IPS-18c (cell line): ENCODE data around the gene GLCCI1.
"Not testable (repeated sequence)": the region's sequence is repeated elsewhere in the genome, so short reads cannot be mapped to it uniquely, and the experiment has no call there.

Source experiments
- H3K4me3 ChIP-seq: 2 replicates; pipeline ENCODE4 v1.7.0; 2013; ENCODE audit warnings: low read depth, mild to moderate bottlenecking, low read length, moderate library complexity; ENCODE audit not compliant: insufficient read depth
- H3K9me3 ChIP-seq: one replicate; pipeline ENCODE4 v1.6.1; 2013; ENCODE audit warnings: mild to moderate bottlenecking, low read length, moderate library complexity; ENCODE audit not compliant: control insufficient read depth, insufficient read depth

GLCCI1 gene

DNA sequence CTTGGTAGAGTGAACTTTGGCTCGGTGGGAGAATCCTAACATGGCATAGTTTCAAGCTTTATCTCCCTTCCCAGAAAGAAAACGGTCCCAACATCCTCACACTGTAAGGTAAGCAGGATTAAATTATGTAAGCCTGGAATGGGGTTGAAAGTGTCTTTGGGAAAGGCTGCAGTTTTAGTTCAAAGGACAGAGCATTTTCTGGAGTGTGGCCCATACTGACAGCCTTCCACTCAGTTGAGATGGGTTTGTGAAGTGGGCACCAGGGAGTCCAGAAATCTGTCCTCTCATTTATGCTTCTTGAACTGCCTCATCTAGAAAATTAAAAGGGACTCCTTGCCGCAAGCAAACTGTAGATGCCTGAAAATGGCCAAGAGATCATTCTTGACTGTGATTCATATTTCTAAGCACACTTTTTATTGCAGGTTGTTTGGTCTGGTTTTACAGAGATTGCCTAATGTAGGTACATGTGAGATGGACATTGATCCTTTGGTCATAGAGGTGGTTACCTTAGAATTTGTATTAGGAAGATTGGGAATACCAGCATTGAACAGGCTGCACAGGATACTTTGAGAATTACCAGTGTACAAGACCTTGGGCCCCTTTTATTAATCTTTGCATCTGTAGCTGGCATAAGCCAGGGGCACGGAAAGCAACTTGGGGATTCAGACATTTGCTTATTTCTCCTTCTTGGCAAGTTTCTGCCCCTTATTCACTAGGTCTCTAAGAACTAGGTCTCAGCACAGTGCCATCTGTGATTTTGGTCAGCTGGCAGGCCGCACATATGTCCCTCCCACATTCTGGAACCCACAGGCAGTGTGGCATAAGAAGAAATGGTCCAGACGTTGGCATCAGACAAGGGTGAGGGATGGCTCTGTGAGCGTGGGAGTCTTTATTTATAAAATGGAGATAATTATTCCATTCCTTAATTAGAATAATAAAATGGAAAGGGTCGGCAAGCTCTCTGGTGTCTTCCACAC is 125.9 kb downstream of the GLCCI1 start:
- H3K9me3 ChIP-seq: no peaks in the 10 kb centered on the region
- H3K4me3 ChIP-seq: no peak overlapping the region

DNA sequence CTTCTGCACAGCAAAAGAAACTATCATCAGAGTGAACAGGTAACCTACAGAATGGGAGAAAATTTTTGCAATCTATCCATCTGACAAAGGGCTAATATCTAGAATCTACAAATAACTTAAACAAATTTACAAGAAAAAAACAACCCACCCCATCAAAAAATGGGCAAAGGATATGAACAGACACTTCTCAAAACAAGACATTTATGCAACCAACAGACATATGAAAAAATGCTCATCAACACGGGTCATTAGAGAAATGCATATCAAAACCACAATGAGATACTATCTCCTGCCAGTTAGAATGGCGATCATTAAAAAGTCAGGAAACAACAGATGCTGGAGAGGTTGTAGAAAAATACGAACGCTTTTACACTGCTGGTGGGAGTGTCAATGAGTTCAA is 132.7 kb downstream of the GLCCI1 start:
- not testable (repeated sequence) for H3K4me3 ChIP-seq, H3K9me3 ChIP-seq

DNA sequence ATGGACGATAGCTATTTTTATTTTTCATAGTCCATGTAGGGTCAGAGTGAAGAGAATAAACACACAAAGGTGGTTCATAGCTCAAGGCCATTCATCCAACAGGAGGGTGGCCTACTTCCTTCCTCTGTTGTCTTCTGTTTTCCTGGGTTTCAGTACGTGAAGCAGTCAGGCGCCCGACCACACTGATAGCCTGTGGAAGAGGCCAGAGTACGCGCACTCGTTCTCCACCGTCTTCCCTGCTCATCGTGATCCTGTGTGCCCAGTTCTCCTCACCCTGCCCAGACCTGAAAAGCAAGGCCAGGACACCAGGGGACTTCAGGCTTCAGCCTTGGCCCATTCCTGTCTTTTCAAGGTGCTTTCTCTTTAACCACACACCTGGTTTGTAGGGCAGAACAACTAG is 134.7 kb downstream of the GLCCI1 start:
- Histone ChIP-seq H3K9me3 (peaks cover 4% of the 10 kb centered on the region), H3K4me3 (no peak overlapping the region)

DNA sequence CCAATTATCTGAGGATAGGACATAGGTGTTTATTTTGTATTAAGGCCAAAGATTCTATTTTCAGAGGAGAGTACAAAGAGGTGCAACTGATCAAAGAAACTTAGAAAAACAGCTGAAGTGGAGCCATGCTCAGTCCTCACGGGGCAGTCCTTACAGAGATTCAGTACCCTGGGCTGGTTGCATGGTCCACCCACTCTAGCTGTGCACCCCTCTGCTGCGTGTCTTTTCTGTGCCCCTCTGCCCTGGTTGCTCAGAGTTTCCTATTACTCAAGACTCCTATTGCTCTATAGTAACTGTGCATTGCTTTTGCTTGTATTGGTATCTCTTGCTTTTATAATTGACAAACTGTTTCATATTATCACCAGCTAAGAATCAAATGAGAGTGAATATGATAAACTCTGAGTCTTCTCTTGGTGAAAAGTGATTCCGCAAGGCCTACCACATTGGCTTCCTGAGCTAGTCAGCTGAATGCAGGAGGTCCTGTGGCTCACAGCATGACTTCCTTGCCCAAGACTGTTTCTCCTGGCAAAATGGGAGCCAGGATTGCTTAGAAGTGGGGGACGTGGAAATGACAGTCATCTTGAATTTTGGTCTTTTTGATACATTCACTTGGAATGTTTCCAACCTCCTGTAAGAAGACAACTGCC is 137.0 kb downstream of the GLCCI1 start:
- H3K9me3 ChIP-seq: peaks cover 2% of the 10 kb centered on the region

DNA sequence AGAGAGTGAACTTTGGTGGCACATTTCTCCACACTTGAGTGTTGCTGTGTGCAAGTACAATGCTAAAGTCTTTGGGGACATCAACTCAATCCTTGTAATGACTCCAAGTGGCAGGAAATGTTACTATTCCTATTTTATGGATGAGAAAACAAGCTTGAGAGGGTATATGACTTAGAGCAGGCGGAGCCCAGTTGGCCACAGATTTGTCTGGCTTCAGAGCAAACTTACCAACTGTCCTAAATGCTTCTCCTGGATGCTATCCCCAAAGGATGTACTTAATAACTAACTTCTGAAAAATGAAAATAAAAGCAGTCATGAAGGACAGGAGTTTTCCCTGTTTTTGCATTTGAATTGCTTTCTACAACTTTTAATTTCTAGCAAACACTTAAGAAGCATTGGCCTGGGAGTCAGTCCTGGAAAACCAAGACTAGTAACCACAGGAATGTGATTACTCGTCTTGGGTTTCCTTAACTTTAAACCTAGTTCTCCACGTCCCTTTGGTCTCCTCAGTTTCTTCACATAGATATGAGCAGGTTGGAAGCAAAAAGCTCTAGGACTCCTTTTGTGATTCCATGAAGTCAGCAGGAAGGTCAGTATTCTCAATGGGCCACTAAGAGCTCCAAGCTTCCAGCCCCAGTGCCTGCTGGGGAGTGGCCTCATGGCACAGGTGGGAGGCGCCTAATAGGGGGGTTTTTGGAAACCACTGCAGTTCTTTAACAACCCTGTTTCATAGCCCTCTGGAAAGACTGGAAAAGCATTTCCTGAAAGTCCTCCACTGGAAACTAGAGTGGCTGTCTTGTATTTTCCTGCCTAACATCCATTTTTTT is 140.8 kb downstream of the GLCCI1 start:
- H3K9me3 ChIP-seq: no peaks in the 10 kb centered on the region
- H3K4me3 ChIP-seq: no peak overlapping the region

More for the DNA sequence above, 137.0 kb downstream of the GLCCI1 start:
- H3K4me3 ChIP-seq: no peak overlapping the region

DNA sequence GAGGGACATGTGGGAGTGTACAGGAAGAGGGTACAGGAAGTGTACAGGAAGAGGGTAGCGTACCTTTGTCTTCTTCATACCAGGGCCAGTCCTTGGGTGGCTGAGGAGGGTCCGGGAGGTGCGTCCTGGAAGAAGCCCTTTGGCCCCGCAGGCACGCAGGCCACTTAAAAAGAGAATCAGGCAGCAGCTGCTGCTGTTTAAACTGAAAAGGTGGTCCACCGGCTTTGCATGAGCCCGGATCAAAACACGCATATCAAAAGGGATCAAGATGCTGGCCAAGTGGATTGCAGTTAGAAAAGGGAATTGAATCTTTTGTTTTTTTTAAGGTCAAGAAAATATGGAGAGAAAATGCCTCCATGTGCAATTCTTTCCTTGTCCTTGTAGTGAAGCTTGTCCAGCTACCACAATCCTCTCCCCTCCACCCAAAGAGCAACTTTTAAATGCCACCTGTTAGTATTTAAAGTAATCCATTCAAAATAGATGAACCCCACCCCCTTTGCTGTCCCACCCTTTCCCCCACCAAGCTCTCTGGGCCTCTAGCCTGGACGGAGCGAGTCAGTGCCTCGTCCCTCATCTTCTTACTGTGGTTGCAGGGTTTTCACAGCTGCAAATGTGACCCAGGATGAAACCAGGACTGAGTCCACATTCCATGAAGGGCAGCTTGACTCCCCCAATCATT is 142.8 kb downstream of the GLCCI1 start:
- no peaks in the 10 kb centered on the region for H3K9me3 ChIP-seq
- no peak overlapping the region; the same call in 1 of the 2 replicates for H3K4me3 ChIP-seq

DNA sequence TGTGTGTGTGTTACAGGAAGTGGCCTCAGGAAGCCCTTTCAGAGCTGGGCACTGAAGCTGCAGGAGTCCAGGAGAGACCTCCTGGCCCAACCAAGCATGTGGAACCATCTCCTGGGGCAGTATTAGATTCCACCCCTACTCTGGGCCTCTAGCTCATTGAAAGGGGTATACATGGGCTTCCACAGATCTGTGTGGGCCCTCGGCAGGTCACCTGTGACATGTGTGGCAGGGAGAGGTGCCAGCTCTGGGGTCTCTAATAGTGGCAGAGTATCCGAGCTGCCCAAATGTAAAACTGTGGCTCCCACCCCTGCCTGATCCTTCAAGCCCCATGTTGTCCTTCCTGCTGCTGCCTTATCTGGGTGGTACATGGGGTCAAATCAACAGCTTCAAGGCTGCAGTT is 144.1 kb downstream of the GLCCI1 start:
- Histone ChIP-seq H3K4me3 (no peak overlapping the region), H3K9me3 (no peaks in the 10 kb centered on the region)

DNA sequence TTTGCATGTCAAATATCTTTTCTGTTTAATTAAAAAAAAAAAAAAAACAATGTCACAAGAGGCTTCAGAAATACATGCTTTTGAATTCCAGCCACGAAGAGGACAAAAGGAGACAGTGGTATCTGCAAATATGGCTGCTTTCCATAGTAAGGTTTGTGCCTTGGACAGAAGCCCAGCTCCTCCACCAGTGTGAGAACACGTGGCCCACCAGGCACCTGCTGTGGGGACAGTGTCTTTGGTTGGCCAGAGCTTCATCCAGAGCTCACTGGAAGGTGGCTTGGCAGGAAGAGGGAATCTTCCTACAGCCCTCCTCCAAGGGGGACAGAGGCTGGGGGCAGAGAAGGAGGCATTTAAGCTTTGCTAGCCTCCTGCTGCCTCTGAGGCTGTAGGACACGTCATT is 144.6 kb downstream of the GLCCI1 start:
- no peak overlapping the region for H3K4me3 ChIP-seq

DNA sequence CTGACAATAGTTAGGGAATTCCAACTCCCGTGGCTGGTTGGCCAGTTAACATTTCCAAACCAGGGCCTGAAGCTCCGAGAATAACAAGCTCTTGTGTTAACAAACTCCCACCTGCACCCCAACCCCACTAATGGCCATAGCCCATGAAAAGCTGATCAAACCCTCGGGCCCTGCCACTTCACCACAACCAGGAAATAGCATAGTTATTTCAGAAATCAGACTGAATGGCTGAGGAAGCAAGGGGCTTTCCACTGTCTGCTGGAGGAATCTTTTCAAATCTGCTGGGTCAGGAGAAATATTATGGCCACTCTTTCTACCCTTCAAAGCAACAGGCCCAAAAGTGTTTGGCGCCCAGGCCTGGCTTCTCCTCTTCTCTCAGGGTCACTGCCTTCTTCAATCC is 145.6 kb downstream of the GLCCI1 start:
- Histone ChIP-seq H3K9me3 (no peaks in the 10 kb centered on the region), H3K4me3 (no peak overlapping the region)

More for the DNA sequence above, 144.6 kb downstream of the GLCCI1 start:
- no peaks in the 10 kb centered on the region for H3K9me3 ChIP-seq

DNA sequence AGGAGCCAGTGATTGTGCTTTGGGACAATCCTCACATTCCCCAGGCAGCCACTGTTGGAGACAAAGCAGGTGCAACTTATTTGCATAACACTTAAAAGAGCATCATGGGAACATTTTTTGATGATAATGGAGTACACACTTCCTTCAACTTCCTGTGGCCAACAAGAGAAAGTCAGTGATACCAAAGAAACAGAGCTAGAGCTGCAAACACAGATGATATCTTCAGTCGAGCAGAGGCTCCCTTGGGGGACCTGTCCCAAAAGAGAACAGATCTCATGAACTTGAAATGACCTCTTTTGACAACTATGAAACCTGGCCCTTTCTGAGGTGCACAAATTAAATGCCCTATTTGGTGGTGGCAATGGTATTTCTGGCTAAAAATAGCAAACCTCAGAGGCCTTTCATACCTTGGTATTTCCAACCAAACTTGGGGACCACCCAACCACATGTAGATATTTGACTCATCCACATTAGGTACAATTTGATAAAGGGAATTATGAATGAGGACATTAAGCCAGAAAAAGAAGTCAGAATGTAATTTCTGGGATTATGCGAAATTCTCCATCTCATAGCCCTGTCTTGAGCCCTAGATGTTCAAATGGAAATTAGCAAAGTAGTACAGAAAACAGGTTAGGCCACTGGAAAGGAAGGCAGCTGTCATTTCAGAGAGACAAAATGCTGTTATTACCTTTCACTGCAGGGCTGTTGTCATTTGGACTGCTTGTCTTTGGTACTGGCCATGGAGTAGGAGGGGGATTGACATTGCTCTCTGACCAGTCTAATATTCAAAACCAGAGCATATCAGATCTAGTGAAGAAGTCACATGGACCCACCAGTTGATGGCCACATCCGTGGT is 147.2 kb downstream of the GLCCI1 start:
- Histone ChIP-seq H3K9me3 (peaks cover 2% of the 10 kb centered on the region), H3K4me3 (no peak overlapping the region; the same call in 1 of the 2 replicates)

DNA sequence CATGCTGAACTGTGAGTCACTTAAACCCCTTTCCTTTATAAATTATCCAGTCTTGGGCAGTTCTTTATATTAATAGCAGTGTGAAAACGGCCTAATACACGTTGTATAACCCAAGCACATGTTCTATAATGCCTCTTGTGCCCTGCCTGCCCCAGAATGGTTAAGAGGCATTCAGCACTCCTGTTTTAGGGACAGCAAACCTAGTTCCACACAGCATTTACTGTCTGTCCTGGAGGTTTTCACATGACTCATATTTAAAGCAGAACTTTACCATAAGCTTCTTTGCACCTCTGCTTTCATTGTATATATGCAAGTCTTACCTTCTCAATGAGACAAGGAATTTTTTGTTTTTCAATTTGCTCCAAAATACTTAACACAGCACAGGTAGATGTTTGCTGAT is 148.6 kb downstream of the GLCCI1 start:
- Histone ChIP-seq H3K4me3 (no peak overlapping the region), H3K9me3 (peaks cover 2% of the 10 kb centered on the region)

DNA sequence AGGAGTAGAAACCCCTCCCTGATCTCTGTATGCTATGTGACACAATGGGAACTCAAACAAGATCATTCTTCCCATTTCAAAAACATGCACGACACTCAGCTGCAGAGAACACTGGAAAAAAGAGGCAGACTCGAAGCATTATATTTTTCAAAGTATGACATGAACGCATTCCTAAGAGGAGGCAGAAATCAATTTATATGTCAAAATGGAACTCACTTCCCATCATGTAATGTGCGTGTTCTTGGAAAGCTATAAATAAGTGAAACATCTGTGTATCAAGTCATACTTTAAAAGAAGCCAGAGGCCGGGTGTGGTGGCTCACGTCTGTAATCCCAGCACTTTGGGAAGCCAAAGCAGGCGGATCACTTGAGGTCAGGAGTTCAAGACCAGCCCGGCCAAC is 150.7 kb downstream of the GLCCI1 start:
- peaks cover 2% of the 10 kb centered on the region for H3K9me3 ChIP-seq
- H3K4me3 ChIP-seq: no peak overlapping the region; the same call in 1 of the 2 replicates

DNA sequence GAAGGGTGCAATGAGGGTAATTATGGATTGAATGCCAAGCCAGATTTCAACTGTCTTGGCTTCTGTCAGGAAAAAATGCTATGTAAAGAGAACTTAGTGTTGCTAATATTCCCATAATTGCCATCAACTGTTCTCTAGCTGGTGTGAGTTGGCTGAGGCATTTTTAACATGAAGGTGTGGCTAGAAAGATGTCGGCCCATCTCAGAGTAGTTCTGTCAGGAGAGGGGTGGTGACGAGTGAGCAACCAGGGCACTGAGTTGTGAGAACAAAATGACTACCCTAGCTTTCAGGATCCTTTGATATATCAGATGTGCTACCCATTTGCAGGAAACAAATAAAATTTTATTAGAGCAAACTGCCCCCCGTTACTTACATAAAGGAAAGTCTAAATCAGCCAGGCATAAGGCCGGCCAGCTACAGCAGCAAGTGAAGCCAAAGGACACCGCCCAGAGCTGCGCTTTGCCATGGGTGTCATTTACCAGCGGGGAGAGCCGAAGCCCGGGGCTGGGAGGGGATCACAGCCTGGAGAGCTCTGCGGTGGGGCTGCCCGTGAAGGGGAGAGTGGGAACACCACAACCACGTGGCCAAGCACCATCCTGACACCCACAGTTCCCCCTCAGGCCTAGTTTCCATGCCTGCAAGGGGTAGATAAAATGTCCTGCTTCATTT is 151.9 kb downstream of the GLCCI1 start:
- Histone ChIP-seq H3K9me3 (peaks cover 2% of the 10 kb centered on the region), H3K4me3 (no peak overlapping the region)

DNA sequence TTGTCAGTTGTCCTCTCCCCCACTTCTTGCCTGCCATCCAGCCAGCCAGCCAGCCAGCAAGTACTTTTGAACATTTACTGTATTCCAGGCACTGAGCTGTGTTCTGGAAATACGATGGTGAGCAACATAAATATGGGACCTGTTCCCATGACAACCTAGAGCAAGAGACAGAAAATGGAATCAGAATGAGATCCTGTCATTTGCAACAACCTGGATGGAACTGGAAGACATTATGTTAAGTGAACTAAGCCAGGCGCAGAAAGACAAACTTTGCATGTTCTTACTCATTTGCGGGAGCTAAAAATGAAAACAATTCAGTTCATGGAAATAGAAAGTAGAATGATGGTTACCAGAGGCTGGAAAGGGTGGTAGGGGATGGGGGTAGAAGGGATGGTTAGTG is 152.6 kb downstream of the GLCCI1 start:
- Histone ChIP-seq H3K9me3 (peaks cover 2% of the 10 kb centered on the region), H3K4me3 (no peak overlapping the region)

DNA sequence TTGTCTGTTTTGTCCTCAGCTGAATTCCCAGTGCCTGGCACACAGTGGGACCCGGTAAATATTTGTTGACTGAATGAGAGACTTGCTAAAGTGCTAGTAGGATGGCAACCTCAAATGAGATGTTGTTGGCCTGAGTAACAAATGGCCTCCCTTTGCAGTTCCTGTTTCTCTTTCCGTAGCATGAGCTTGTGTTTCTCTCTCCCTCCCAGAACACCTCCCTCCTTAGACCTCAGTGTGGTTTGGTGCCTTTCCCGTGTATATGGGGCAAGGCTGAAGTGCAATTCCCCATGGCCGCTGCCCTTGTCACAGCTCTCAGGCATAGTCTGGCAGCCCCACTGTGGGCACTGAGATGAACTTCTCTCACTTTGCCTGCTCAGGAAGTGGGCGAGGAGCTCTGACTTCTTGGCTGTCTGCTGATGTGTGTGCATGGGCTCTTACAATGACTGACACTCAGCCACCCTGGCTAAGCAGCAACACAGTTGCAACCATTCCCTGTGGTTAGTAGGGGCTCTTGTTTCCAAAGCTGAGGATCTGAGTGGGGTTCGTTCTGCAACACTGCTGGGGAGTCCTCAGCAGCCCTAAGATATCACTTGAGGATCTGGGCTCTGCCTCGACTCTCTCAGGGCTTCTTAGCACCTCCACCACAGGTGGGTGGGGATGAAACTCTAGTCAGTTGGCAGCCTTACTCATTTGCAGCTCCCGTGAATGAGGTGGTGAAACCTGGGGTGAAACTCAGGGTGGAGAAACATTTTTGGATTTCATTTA is 157.3 kb downstream of the GLCCI1 start:
- H3K4me3 ChIP-seq: no peak overlapping the region
- H3K9me3 ChIP-seq: no peaks in the 10 kb centered on the region
